ENCODE data around the gene CHAF1A. TPM values are rescaled to one million over a fixed set of nuclear protein-coding genes. Genes with fewer than 3 reads are reported as not detected.

Gene CHAF1A
- total and polyA plus RNA-seq, 2 experiments from 2014 or later: 113 to 125 TPM

GRCh38 chr19:4473011-4473762 lies 70.7 kb downstream of the CHAF1A start (continued):
- TF ChIP-seq ZNF462 (CRISPR knock-in tag; IDR thresholded peaks at IDR 0.05): no peak
- no peak for TF ChIP-seq REST (IDR thresholded peaks at IDR 0.05; ENCODE audit: unreplicated experiment)

All from GM23338 (cell line).